HG02763 (cell line): ENCODE measurements around the gene VENTX.

ENCODE experiments used
- ATAC-seq: cut with Tn5 transposase; IDR thresholded peaks from one replicate; pipeline ENCODE4 v1.9.1; 2021; ENCODE audit warnings: mild to moderate bottlenecking, moderate library complexity; ENCODE audit not compliant: unreplicated experiment

VENTX gene

GRCh38 chr10:133270773-133271297 is 33.2 kb downstream of the VENTX start:
- no peak for ATAC-seq

DNA sequence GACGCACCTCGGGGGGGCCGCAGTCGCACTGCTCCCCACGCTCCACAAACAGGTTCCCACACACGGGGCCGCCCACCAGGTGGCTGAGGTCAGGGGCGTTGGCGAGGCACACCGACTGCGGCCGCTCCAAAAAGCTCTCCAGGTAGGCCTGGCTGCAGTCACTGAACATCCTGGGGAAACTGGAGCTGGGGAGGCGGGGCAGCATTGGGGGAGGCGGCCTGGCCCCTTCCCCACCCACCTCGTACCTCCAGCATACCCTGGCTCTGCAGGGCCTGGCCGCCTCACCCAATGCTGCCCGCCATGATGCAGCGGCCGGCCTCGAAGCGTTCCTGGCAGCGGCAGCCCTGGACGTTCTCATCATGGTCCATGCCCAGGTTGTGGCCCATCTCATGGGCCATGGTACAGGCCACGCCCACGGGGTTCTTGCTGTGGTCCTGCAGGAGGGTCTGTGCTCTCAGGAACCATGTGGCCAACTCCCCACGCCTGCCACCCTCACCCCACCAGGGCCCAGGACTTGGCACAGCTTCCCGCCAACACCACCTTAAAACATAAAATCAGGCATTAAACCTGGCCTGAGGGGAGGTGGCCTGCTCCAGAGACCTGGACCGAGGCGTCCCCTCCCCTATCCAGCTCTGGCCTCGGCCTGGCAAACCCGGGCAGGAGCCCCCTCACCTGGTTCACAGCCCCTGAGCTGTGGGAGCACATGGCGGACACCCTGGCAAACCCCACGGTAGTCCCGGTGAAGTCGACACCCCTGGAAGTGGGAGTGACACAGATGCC is 34.1 kb downstream of the VENTX start:
- no peak for ATAC-seq

- ATAC-seq: no peak
Observed at GRCh38 chr10:133272301-133272963, 34.8 kb downstream of the VENTX start.

GRCh38 chr10:133272964-133273420 is 35.3 kb downstream of the VENTX start:
- ATAC-seq: no peak

GRCh38 chr10:133273534-133274143 is 36.0 kb downstream of the VENTX start:
- ATAC-seq: no peak

- peak; percentile 44 for ATAC-seq
Observed at GRCh38 chr10:133274751-133275683, 37.4 kb downstream of the VENTX start.

- peak; percentile 33 for ATAC-seq
Observed at GRCh38 chr10:133275684-133276092, 38.0 kb downstream of the VENTX start.

- ATAC-seq: no peak
Observed at GRCh38 chr10:133276100-133276434, 38.4 kb downstream of the VENTX start.

DNA sequence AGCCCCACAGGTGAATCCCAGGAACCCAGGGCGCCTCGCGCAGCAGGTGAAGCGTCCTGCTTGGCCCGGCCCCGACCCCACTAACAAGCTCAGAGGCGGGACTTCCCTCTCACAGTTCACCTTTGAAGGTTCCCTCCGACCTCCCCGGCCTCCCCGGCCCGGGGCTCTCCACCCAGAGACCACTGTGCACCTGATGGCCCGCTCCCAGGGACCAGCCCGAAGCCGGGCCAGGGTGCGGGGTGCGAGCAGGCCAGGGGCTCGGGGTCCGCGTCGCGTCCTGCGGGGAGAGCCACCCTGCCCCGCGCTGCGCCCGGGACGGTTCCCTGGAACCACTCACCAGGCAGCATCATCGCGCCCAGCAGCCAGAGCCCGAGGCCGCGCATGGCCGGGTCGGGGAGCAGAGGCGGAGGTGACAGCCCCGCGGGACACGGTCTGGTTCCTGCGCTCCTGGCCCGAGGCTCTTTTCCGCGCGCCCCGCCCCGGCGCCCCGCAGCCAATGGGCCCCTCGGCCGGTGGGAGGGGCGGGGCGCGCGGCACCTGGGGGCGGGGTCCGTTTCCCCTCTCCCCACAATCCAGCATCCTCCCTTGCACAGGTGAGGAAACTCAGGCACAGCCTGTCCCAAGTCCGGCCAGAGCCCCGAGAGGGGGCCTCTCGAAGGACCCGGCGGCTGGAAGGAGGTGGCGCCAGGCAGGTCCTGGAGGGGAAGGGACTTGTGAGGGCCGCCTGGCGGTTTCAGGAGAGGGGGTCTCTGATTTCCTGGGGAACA is 39.0 kb downstream of the VENTX start, which contains the start of gene ADAM8:
ADAM8 (minus strand) TSS at position 434 of the 767 bp plus-strand sequence; CDS start at position 383, 51 bp downstream.
- ATAC-seq: peak; percentile 41

DNA sequence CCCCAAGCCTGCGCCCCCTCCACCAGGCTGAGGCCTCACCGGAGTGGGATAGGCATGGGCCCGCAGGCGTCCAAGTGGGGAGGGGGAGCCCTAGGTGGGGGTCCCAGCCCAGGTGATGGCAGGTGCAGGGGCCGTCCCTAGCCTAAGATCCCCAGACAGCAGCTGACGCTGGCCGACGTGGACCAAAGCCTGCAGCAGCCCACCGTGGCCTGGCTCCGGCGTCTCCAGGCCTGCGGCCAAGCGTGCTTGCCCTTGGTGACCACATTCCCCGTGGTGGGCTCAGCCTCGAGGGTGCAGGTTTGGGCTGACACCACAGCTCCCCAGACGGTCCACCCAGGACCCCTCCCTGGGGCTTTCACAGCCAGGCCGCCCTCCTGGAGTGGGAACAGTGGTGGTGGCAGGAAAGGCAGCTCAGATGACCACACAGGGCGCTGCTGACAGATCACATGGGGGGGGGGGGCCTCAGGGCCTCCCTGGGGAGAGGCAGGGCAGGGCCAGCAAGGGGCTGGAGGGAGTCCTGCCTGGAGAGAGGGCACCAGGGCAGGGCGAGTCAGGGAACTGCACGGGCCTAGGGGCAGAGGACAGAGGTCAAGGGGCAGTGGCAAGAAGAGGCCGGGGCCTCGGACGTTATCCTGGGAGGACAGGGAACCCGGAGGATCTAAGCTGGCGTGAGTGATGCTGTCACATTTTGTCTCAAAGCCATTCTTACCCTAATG is 39.8 kb downstream of the VENTX start:
- no peak for ATAC-seq

DNA sequence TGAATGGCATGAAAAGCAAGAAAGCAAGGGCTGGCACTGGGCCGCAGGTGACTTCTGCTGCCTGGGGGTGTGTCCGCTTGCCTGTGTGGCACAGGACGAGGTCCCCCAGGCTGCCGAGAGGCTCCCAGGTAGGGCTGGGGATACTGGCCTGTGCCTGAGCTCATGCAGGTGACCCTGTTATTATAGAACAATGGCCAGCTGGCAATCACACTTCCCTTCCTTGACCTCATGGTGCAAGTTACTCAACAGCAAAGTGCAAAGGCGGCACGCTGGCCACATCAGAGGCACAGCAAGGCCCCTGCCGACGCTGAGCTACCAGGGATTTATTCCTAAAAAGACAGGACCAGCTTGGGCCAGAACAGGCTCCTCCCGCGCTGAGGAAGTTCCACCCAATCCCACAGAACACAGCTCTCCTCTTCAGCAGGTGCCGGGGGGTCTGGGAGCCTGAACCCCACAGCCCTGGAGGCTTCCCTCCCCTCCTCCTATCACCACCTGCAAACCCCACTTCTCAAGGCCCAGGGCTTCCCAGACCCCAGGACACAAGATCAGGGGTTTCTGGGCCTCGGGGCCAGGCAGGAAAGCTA is 40.4 kb downstream of the VENTX start:
- ATAC-seq: no peak

DNA sequence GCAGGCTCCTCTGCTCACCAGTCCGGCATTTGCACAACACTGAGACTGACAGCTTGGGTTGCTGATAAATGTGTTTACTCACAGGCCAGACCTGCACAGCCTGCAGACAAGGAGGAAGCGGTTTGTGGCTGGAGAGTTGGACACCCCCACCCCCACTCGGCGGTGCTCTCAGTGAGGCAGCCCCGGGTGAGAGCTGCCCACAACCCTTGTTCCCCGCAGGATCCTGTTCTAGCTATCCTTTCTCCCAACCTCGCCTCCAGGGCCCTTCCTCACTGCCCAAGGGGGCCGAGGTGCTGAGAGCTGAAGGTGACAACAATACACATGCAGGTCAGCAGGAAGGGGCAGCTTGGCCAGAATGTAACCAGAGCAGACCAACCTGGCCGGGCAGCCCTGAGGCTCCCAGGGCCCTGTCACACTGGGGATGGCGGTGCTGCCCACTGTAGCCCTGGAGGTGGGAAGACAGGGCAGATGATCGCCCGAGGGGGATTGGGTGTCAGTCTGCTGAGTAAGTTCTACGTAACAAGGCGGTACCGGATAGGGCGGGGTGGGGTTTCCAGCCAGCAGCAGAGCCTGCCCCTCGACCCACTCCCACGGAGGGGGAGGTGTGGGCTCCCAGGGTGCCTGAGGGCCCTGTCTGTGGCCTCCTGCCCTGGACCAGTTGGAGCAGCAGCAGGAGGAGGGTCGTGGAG is 41.1 kb downstream of the VENTX start:
- peak; percentile 32 for ATAC-seq

- no peak for ATAC-seq
Observed at GRCh38 chr10:133279326-133280226, 41.9 kb downstream of the VENTX start.

DNA sequence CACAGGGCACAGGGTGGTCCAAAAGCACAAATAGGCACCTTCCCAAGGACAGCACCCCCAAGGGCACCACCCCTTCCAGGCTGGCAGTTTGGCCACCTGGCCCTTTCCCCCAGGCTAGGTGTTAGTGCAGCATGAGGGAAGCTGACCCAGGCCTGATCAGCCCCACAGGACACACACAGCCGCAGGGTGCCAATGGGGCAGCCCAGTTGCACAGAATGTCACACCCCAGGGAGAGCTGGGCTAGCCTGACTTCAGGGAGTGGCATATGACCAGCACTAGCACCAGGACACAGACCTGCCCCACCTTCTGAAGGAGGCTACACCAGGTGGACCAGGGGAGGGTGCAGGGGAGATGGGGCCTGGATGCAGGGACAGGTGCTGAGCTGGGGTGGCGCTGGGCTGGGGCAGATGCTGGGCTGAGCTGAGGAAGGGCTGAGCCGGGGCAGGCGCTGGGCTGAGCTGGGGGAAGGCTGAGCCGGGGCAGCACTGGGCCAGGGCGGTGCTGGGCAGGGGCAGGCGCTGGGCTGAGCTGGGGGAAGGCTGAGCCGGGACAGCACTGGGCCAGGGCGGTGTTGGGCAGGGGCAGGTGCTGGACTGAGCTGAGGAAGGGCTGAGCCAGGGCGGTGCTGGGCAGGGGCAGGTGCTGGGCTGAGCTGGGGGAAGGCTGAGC is 42.9 kb downstream of the VENTX start:
- no peak for ATAC-seq

DNA sequence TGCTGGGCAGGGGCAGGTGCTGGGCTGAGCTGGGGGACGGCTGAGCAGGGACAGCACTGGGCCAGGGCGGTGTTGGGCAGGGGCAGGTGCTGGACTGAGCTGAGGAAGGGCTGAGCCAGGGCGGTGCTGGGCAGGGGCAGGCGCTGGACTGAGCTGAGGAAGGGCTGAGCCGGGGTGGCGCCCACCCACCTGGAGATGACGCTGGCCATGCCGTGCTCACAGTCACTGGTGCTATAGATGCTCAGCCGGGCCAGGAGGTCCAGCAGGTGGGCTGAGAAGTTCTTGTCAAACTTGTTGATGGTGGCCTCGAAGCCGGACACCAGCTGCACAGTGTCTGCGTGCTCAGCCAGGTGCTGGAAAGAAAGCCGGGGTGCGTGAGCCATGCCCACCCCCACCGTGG is 43.4 kb downstream of the VENTX start:
- ATAC-seq: no peak

DNA sequence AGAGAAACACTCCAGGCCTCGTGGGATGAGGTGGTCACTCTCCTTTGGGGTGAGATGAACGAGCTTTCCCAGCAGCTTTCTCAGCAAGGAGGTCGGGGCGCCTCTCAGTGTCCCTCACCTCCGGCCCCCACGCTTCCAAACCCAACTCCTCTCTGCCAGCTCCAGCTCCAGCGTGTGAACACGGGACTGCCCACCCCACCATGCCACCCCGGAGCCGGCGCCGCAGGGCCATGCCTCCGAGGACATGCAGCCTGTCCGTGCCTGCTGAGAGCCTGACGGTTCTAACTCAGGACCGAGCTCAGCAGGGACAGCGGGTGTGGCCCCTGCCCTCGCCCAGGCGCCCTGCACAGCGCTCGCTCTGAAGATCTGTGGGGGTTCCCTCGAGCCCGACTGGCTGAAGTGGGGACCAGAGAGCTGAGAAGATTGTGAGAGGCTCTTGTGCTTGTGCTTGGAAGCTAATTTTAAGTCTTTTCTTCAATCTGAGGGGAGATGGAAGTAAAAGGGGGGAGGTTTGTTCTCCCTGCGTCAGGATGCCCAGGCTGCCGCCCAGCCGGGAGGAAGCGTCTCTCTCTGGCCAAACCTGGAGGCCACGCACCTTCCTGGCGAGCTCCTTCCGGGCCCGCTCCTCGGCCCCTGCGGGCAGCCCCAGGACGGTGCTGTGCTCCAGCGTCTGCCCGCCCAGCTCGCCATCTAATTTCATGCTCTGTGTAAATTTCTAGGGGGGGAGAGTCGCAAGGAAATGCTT is 44.1 kb downstream of the VENTX start:
- ATAC-seq: no peak
